ENCODE data around the gene CAMTA2.

CAMTA2 gene

GRCh38 chr17:4999430-5000093 is 12.1 kb upstream of the CAMTA2 start:
- peak overlapping the region; percentile 90 for H3K9ac ChIP-seq (ENCODE audit: low read depth in 1 of 2, low read length in 2 of 2)
- no peaks in the 10 kb centered on the region for H3K27me3 ChIP-seq (ENCODE audit: control insufficient read depth in 2 of 2, insufficient read depth in 2 of 2, low read length in 2 of 2)
- peaks cover 22 to 25% of the 10 kb centered on the region in 2 donors for H3K4me1 ChIP-seq (ENCODE audit: control insufficient read depth in 2 of 2, insufficient read depth in 2 of 2, low read length in 2 of 2)
- peak overlapping the region; percentile 85 to 87 for H3K27ac ChIP-seq (ENCODE audit: low read depth in 2 of 2, low read length in 2 of 2)
- no peaks in the 10 kb centered on the region for H3K9me3 ChIP-seq (ENCODE audit: control insufficient read depth in 2 of 2, low read length in 2 of 2)
- H3K36me3 ChIP-seq (ENCODE audit: control insufficient read depth in 2 of 2, insufficient read depth in 2 of 2, low read length in 2 of 2) = peaks cover 35 to 36% of the 10 kb centered on the region in 2 donors
- H3K4me3 ChIP-seq (ENCODE audit: low read length in 2 of 2) = peak overlapping the region; percentile 93 to 98

- Histone ChIP-seq H3K4me3 (ENCODE audit: low read length in 2 of 2) (peak overlapping the region; percentile 93 to 98), H3K36me3 (ENCODE audit: control insufficient read depth in 2 of 2, insufficient read depth in 2 of 2, low read length in 2 of 2) (peaks cover 28 to 29% of the 10 kb centered on the region in 2 donors), H3K27ac (ENCODE audit: low read depth in 2 of 2, low read length in 2 of 2) (peak overlapping the region; percentile 85 to 87), H3K27me3 (ENCODE audit: control insufficient read depth in 2 of 2, insufficient read depth in 2 of 2, low read length in 2 of 2) (no peaks in the 10 kb centered on the region), H3K9me3 (ENCODE audit: control insufficient read depth in 2 of 2, low read length in 2 of 2) (no peaks in the 10 kb centered on the region), H3K9ac (ENCODE audit: low read depth in 1 of 2, low read length in 2 of 2) (peak overlapping the region; percentile 90), H3K4me1 (ENCODE audit: control insufficient read depth in 2 of 2, insufficient read depth in 2 of 2, low read length in 2 of 2) (peaks cover 22 to 25% of the 10 kb centered on the region in 2 donors)
Observed at GRCh38 chr17:4998732-4999429, 11.4 kb upstream of the CAMTA2 start.

- peak overlapping the region; percentile 85 to 87 for H3K27ac ChIP-seq (ENCODE audit: low read depth in 2 of 2, low read length in 2 of 2)
- H3K4me3 ChIP-seq (ENCODE audit: low read length in 2 of 2) = peak overlapping the region; percentile 93 to 98
- H3K27me3 ChIP-seq (ENCODE audit: control insufficient read depth in 2 of 2, insufficient read depth in 2 of 2, low read length in 2 of 2) = no peaks in the 10 kb centered on the region
- peaks cover 21 to 22% of the 10 kb centered on the region in 2 donors for H3K36me3 ChIP-seq (ENCODE audit: control insufficient read depth in 2 of 2, insufficient read depth in 2 of 2, low read length in 2 of 2)
- H3K4me1 ChIP-seq (ENCODE audit: control insufficient read depth in 2 of 2, insufficient read depth in 2 of 2, low read length in 2 of 2) = peaks cover 22 to 25% of the 10 kb centered on the region in 2 donors
- peak overlapping the region; percentile 90 for H3K9ac ChIP-seq (ENCODE audit: low read depth in 1 of 2, low read length in 2 of 2)
- H3K9me3 ChIP-seq (ENCODE audit: control insufficient read depth in 2 of 2, low read length in 2 of 2) = no peaks in the 10 kb centered on the region
Observed at GRCh38 chr17:4998027-4998731, 10.7 kb upstream of the CAMTA2 start.

- Histone ChIP-seq H3K9ac (ENCODE audit: low read depth in 1 of 2, low read length in 2 of 2) (peak within 1 kb of the TSS; percentile 90), H3K4me1 (ENCODE audit: control insufficient read depth in 2 of 2, insufficient read depth in 2 of 2, low read length in 2 of 2) (peaks cover 22 to 25% of the 10 kb centered on the region in 2 donors), H3K27me3 (ENCODE audit: control insufficient read depth in 2 of 2, insufficient read depth in 2 of 2, low read length in 2 of 2) (no peaks in the 10 kb centered on the region), H3K9me3 (ENCODE audit: control insufficient read depth in 2 of 2, low read length in 2 of 2) (no peaks in the 10 kb centered on the region), H3K4me3 (ENCODE audit: low read length in 2 of 2) (peak within 1 kb of the TSS; percentile 93 to 98), H3K36me3 (ENCODE audit: control insufficient read depth in 2 of 2, insufficient read depth in 2 of 2, low read length in 2 of 2) (peaks cover 19 to 20% of the 10 kb centered on the region in 2 donors), H3K27ac (ENCODE audit: low read depth in 2 of 2, low read length in 2 of 2) (peak within 1 kb of the TSS; percentile 87 to 90)
Observed at GRCh38 chr17:4997302-4998026, 10.0 kb upstream of the CAMTA2 start, which contains the start of the genes INCA1 and KIF1C. INCA1 (minus strand) TSS chr17:4997522; CDS start chr17:4994437, 3,085 bp downstream. KIF1C (plus strand) TSS chr17:4997950; CDS start chr17:5000247, 2,297 bp downstream.

GRCh38 chr17:4994081-4994595 is 6.7 kb upstream of the CAMTA2 start:
- Histone ChIP-seq H3K4me1 (ENCODE audit: control insufficient read depth in 2 of 2, insufficient read depth in 2 of 2, low read length in 2 of 2) (peaks cover 12 to 14% of the 10 kb centered on the region in 2 donors), H3K9me3 (ENCODE audit: control insufficient read depth in 2 of 2, low read length in 2 of 2) (no peaks in the 10 kb centered on the region), H3K9ac (ENCODE audit: low read depth in 1 of 2, low read length in 2 of 2) (no peak overlapping the region), H3K4me3 (ENCODE audit: low read length in 2 of 2) (no peak overlapping the region), H3K27ac (ENCODE audit: low read depth in 2 of 2, low read length in 2 of 2) (no peak overlapping the region), H3K36me3 (ENCODE audit: control insufficient read depth in 2 of 2, insufficient read depth in 2 of 2, low read length in 2 of 2) (no peaks in the 10 kb centered on the region), H3K27me3 (ENCODE audit: control insufficient read depth in 2 of 2, insufficient read depth in 2 of 2, low read length in 2 of 2) (no peaks in the 10 kb centered on the region)

GRCh38 chr17:4987767-4988567 is 492 bp upstream of the CAMTA2 start:
- no peaks in the 10 kb centered on the region for H3K9me3 ChIP-seq (ENCODE audit: control insufficient read depth in 2 of 2, low read length in 2 of 2)
- H3K36me3 ChIP-seq (ENCODE audit: control insufficient read depth in 2 of 2, insufficient read depth in 2 of 2, low read length in 2 of 2) = peaks cover 2 to 5% of the 10 kb centered on the region in 2 donors
- peaks cover 21 to 27% of the 10 kb centered on the region in 2 donors for H3K4me1 ChIP-seq (ENCODE audit: control insufficient read depth in 2 of 2, insufficient read depth in 2 of 2, low read length in 2 of 2)
- H3K27ac ChIP-seq (ENCODE audit: low read depth in 2 of 2, low read length in 2 of 2) = peak overlapping the region; percentile 92 to 94
- H3K9ac ChIP-seq (ENCODE audit: low read depth in 1 of 2, low read length in 2 of 2) = peak overlapping the region; percentile 91 to 92
- no peaks in the 10 kb centered on the region for H3K27me3 ChIP-seq (ENCODE audit: control insufficient read depth in 2 of 2, insufficient read depth in 2 of 2, low read length in 2 of 2)
- peak overlapping the region; percentile 86 to 88 for H3K4me3 ChIP-seq (ENCODE audit: low read length in 2 of 2)

GRCh38 chr17:4986403-4986802 is 1.1 kb downstream of the CAMTA2 start:
- Histone ChIP-seq H3K9ac (ENCODE audit: low read depth in 1 of 2, low read length in 2 of 2) (peak overlapping the region; percentile 91 to 92), H3K27ac (ENCODE audit: low read depth in 2 of 2, low read length in 2 of 2) (peak overlapping the region; percentile 92 to 94), H3K9me3 (ENCODE audit: control insufficient read depth in 2 of 2, low read length in 2 of 2) (no peaks in the 10 kb centered on the region), H3K36me3 (ENCODE audit: control insufficient read depth in 2 of 2, insufficient read depth in 2 of 2, low read length in 2 of 2) (peaks cover 13 to 16% of the 10 kb centered on the region in 2 donors), H3K27me3 (ENCODE audit: control insufficient read depth in 2 of 2, insufficient read depth in 2 of 2, low read length in 2 of 2) (no peaks in the 10 kb centered on the region), H3K4me1 (ENCODE audit: control insufficient read depth in 2 of 2, insufficient read depth in 2 of 2, low read length in 2 of 2) (peaks cover 21 to 27% of the 10 kb centered on the region in 2 donors), H3K4me3 (ENCODE audit: low read length in 2 of 2) (peak overlapping the region; percentile 86 to 88)

- H3K9ac ChIP-seq (ENCODE audit: low read depth in 1 of 2, low read length in 2 of 2) = no peak overlapping the region
- H3K27me3 ChIP-seq (ENCODE audit: control insufficient read depth in 2 of 2, insufficient read depth in 2 of 2, low read length in 2 of 2) = no peaks in the 10 kb centered on the region
- H3K9me3 ChIP-seq (ENCODE audit: control insufficient read depth in 2 of 2, low read length in 2 of 2) = no peaks in the 10 kb centered on the region
- peaks cover 14 to 15% of the 10 kb centered on the region in 2 donors for H3K4me1 ChIP-seq (ENCODE audit: control insufficient read depth in 2 of 2, insufficient read depth in 2 of 2, low read length in 2 of 2)
- H3K36me3 ChIP-seq (ENCODE audit: control insufficient read depth in 2 of 2, insufficient read depth in 2 of 2, low read length in 2 of 2) = peaks cover 38 to 46% of the 10 kb centered on the region in 2 donors
- no peak overlapping the region for H3K4me3 ChIP-seq (ENCODE audit: low read length in 2 of 2)
- no peak overlapping the region for H3K27ac ChIP-seq (ENCODE audit: low read depth in 2 of 2, low read length in 2 of 2)
Observed at GRCh38 chr17:4982305-4982704, 5.2 kb downstream of the CAMTA2 start.
